ENCODE data around the gene TSHZ2.

TSHZ2 gene

DNA sequence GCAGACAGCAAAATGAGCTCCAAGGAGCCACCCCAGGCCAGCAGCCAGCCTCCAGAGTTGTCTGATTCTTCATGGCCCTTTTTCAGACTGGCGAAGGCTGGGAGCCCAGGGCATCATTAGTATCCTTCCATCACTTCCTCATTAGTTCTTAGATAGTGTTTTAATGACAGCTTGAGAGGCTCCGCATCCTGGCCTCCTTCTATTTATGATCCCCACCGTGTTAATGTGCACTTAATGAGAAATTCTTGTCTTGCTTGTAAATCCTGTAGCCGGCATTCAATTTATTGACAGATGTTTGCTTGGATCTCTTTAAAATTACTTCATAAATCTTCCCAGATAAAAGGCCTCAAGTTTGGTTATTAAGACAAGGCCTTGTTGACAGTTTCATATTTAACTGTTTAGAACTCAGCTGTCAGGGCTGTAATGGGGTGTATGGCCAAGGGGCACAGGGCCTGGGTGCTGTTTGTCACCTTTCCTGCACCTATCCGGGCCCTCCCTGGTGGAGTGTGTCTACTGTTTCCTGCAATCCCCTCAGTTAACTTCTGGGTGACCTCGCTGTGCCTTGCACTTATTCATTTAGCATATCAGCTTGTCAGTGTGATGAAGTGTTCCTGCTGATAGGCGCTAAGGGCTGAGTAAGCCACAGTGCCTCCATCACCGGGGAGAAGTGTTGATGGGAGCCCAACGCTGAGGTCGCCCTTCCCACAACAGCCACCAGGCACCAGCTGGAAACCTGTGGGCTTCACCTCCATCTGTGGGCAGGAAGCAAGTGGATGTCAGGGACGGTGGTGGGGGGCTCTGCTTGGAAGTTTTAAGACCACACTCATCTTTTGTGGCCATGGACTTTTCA, 169.3 kb downstream of the TSHZ2 start:
- DNase-seq, result no peak

DNA sequence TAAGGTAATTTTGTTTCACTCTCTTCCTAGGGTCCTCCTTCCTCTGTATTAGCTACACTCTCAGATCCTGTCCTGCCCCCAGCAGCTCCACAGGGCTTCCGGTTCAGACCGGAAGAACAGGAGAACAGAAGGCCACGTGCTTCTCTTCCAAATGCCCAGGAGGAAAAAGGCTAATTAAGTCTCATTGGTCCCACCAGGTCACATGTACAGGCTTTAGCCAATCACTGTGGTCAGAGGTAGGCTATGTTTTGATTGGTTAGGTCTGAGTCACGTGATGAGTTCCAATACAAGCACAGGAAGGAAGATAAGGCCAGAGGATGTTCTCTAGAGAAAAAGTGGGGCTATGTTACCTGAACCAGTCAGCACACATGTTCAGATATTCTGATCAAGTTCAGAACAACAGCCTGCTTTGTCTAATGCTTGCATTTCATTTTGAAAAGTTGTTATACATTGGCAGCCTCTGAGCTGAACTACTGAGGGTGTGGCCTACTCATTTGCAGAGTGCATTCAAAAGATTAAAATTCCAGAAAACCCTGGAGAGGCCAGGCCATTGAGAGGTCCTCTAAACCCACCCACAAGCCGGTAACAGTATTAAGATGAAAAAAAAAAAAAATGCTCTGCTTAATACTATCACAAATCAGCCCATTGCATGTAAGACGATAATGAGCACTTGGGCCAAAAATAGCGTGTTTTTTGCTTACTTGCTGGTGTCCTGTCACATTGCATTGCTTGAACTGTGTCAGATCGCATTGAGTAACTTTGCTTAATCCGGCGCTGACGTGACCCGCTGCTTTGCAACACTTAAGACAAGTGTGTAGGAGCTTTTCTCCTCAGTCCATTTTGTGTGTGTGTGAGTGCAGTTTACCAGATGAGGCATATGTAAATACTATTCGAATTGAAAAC, 170.3 kb downstream of the TSHZ2 start:
- DNase-seq, result no peak

DNA sequence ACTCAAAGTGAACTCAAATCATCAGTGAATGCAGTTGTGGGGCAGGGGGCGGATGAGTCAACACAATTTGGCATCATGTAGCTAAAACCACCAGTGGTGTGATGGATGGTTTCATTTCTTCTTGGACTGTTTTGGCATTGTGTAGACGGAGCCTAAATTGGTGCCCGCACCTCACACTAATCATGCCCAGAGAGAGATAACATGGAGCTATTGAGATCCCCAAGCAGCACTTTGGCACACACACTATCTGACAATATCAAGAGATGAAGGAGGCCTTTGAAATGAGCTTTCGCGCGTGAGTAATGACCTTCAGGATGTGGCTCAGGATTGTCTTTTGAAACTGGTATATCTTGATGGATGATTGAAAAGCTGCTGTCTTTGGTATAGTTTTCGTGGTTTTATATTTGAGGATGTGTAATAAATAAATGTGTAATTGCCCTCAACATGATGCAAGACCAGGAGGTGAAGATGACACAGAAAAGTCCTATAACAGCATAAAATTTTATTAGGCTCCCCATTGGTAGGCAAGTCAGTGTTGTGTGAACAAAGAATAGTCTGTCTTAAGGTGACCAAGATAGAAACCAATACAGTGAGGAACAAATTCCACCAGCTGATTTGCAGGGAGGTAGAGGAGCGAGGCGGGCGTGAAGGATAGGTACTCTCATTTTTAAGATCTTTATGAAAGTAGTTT, 174.2 kb downstream of the TSHZ2 start:
- DNase-seq, result no peak

DNA sequence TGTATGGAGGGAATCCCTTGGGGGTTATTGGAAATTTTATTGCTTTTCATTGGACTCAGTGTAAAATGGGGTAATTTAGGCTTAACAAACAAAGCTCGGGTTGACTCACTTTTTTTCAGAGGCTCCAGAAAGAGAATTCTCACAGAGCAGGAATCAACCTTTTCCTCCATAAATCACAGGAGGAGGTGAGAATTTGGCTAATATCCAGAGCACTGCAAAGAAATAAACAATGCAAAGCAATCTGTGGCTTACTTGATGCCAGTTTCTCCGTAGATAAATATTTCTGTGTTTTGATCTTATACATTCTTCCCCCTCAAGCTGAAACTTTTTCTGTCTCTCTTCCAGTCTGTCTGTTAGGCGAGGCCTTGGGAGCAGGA, 176.6 kb downstream of the TSHZ2 start:
- DNase-seq, result no peak

DNA sequence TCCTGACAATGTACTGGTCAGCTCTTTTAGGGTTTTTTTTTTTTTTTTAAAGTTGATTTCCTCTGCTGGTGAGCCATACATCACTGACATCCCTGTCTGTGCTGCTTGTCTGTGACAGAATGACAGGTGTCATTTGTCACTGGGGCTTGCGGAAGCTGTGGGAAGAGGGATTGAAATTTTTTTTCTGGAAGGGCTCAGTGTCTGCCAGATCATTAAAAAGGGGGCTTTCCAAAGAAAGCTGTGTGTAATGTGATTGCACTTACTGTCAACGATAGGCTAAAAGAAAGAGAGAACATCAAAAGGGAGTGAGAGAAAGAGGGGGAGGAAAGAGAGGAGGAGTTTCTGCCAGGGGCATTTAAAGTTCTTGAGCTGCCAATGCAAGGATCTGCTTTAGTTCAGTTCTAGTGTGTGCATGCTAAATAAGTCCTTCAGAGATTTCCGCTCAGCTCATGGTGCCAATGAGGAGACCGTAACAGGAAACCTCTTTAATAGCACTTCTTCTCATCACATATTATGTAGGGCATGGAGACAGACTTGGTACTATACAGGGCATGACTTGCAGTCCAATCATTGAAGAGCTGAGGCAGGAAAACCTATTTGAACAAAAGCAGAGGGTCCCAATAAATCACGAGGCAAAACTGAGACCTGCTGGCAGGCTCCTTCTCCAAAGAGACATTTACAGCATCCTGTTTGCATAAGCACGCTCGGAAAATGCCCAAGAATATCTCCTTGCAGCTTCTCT, 177.2 kb downstream of the TSHZ2 start:
- DNase-seq, result no peak

DNA sequence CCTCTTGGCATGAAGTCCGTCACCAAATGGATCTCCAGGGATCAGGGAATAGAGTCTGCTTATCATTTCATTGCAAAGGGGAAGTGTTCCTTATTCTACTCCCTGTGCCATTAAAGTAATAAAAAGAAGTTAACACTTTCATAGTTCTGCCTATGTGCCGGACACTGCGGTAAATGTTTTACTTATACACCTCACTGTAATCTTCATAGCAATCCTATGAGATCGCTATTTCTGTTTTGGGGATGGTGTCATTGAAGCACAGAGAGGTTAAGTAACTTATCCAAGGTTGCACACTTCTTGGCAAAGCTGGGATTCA, 177.7 kb downstream of the TSHZ2 start:
- no peak for DNase-seq

DNA sequence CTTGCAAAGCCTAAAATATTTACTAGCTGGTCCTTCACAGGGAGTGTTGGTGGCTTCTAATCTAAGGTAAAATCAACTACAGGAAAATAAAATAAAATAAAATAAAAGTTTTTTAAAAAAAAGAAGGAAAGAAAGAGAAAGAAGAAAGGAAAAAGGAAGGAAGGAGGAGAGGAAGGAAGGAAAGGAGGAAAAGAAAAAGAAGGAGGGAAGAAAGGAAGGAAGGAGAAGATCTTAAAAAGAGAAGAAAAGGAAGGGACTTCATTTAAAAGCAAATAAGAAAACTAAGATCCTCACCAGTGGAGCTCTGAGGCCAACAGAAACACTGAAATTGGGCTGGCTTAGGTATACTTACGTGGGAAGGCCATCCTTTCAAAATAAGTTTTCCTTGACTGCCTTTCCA, 178.4 kb downstream of the TSHZ2 start:
- no peak for DNase-seq

DNA sequence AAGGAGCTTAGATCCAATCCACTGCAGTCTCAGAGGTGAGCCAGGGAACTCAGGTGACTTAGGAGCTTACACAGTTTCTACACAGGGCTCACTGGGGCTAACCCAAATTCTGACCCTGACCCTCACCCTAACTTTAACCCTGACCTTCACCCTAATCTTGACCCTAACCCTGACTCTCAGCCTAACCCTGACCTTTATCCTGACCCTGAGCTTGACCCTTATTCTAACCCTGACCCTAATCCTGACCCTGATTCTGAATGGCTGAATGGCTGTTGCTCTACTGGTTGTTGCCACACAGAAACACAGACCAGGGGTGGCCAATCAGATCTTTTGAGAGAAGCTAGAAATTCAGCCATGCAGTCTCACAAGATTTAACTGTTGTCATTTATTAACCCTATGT, 180.1 kb downstream of the TSHZ2 start:
- no peak for DNase-seq

DNA sequence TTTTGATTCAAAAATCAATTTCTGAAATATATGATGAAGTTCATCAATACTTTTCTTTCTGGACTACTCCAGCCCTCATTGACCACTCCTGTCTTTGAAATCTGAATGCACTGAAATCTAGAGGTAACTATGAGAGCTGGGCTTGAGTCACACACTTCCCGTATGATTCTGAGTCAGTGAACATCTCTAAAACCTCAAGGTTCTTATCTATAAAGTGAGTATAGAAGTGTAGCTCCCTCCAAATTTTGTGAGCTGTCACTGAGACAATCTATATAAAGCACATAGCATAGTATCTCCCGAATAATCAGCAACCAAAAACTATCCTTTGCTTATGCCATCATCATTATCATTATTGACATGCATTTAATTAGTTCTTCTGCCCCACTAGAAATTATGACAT, 182.4 kb downstream of the TSHZ2 start:
- DNase-seq, result no peak

DNA sequence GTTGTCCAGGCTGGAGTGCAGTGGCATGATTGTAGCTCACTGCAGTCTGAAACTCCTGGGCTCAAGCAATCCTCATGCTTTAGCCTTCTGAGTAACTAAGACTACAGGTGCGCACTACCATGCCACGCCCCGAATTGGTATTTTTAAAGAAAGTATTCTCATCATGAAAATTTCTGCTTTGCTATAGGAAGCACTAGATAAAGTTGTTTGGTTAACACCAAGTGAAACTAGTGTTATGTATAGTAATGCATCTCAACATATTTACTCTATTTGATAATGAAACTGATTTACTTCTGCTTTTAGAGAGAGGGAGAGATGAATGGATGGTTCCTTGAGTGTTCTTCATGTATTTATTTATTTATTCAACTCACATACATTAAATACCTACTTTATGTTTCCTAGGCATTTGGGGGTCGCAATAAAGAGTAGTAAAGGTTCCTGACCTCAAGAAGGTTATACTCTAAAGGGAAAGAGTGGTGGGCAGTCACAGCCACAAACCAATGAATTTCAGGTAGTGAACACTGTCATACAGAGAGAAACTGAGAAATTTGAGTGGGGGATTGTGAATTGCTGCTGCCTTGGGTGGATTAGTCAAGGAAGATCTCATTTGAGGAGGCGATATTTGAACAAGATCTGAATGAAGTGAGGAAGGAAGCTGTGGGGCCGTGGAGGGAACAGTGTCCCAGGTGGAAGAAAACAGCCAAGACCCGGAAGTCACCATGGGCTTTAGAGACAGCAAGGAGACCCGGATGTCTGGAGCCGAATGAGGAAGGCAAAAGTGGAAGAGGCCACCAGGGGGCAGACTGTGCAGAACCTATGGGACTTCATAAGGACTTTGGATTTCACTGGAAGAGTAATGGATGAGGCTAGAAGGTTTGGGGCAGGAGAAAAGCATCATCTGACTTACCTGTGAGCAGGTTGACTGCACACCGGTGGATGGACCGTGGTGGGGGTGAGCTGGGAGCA, 185.6 kb downstream of the TSHZ2 start:
- DNase-seq, result no peak

DNA sequence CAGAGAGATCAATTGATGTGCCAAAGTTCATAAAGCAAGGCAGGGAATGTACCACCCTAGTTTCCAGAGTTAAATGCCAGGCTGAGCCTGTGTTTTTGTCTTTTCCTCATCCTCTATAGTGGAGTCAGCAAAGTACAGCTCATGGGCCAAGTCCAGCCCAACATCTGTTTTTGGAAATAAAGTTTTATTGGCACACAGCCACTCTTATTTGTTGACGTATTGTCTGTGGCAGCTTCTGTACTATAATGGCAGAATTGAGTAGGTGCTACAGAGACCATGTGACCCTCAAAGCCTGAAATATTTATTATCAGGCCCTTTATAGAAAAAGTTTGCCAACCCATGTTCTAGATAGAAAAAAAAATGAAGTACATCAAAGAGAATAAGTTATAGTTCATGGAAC, 187.0 kb downstream of the TSHZ2 start:
- DNase-seq, result no peak

DNA sequence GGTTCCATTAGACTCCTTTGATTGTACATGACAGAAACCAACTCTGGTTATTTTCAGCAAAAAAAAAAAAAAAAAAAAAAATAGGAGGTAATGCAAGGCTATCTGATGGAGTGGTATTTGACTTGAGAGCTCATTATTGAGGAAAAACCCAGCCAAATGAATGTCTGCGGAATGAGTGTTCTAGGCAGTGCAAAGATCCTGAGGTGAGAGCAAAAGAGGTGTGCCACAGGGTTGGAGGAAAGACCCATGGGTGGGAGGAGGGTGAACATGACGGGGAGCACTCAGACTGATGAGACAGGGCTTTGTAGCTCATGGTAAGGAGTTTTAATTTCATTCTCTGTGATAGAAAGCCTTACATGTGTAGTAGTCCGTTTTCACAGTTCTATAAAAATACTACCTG, 188.9 kb downstream of the TSHZ2 start:
- DNase-seq, result no peak

DNA sequence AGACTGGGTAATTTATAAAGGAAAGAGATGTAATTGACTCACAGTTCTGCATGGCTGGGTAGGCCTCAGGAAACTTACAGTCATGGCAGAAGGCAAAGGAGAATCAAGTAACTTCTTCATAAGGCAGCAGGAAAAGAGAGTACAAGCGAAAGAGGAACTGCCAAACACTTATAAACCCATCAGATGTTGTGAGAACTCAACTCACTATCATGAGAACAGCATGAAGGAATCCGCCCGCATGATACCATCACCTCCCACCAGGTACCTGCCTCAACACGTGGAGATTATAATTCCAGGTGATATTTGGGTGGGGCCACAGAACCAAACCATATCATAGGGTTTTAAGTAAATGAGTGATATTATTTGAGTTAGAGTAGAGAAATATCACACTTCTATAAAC, 189.3 kb downstream of the TSHZ2 start:
- DNase-seq, result no peak

DNA sequence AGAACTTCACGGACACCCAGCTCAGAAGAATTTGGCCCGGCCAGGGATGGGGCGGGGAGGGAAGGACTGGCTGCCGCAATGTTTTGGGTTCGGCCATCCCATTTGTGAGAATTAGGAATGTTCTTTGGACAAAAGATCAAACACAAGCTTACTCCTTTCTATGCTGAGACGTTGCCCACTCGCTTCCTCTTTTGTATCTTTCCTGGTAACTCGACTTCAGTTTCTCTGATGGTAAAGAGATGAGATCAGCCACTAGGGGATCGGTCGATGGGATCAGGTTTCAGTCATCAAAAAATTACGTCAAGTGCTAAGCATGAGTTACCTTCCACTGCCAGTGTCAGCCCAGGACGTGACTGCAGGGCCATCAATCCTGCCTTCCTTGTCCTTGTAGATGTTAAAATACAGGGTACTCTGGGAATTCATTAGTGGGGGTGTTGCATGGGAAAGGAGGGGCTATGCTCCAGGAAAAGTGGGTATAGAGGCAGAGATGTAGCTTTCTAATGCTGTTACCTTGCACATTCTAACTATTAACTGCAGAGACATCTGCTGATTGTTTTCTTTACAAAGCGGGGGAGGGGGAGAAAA, 190.2 kb downstream of the TSHZ2 start:
- DNase-seq, result peak; percentile 85

DNA sequence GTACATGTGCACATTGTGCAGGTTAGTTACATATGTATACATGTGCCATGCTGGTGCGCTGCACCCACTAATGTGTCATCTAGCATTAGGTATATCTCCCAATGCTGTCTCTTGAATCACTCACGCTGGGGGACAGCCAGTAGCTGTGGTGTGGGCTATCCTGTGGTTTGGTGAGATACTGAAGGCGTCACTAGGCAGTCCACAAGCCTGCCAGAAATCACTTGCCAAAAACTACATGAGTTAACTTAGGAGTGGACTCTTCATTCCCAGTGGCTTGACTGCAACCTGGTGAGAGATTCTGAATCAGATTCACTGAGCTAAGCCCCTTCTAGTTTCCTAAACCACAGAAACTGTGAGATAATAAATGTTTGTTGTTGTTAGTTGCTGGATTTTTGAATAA, 191.3 kb downstream of the TSHZ2 start:
- no peak for DNase-seq

DNA sequence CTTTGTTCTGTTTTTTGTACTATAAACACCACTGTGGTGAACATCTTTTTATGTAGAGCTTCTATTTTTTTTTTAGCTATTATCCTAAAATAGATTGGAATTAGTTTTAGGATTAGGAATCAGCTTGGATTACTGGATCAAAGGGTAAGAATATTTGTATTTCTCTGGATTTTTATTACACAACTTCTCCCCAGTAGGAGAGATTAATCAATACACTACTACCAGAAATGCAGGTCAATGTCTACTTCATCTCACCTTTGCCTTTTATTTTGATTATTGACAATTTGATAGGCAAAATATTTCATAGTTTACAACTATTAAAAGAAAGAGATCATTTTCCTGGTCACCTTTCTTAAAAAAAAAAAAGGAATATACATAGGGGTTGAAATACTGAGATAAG, 191.9 kb downstream of the TSHZ2 start:
- no peak for DNase-seq

DNA sequence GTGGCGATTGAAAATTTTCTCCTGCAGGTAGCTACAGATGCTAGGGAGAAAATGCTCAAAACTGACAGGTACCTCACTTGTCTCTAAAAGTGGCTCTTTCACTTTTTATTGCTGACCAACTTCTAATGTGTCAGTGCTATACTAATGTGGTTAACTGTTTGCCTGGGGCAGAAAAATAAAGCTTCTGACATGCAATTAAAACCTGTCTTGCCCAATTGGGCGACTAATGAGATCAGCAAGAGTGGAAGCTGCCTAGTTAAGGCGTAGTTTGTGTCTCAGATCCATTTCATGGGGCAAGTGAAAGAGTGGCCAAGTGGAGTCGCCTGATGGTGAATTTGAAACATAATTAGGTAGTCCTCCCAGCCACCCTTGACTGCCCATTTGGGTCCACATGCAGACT, 193.3 kb downstream of the TSHZ2 start:
- DNase-seq, result no peak

DNA sequence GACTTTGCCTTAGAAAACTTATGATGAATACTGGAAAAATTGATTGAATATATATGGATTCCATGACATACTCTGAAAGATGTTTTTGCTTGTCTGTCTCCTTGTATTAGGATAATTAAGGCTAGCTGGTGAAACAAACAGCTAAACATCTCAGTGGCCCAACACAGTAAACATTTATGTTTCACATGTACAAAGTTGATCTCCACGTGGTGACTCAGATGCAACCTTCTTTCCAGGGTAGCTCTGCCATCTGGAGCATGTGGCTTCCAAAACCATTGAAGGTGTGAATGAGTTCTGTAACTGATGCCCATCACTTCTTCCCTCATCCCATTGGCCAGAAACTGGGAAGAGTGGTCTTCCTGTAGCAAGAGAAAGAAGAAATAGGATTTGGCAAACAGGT, 196.3 kb downstream of the TSHZ2 start:
- no peak for DNase-seq

DNA sequence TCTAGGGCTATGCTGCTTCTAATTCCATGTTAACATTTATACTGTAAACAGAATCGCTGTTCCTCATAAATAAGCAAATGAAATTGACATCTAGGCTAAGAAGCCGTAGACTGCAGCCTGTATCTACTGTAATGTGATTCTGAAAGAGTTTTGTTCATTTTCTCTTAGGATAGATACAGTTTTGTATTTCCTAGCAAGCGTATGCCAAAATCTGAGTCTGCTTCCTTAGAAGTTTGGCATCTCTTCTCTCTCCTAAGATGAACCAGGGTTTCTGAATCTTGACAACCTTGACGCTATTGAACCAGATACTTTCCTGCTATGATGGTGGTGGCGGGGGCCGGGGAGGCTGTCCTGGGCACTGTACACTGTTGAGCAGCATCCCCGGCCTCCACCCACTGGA, 198.0 kb downstream of the TSHZ2 start:
- no peak for DNase-seq

DNA sequence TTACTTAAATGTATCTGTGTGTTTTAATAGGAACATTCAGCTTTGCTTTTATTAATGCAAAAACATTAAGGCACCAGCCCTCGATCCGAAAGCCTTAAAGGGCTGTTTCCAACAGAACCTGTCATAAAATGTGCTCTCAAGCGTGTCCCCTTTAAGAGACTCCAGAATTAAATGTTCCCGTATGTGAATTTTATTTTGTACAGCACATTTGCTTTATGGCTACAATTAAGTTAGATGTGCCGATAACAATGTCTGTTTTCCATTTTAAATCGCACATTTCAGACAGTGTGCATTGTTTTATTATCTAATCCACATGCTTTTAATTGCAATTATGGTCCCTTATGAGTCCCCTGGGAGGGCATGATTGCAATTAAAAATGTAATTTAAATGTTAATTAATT, 198.9 kb downstream of the TSHZ2 start:
- no peak for DNase-seq

DNA sequence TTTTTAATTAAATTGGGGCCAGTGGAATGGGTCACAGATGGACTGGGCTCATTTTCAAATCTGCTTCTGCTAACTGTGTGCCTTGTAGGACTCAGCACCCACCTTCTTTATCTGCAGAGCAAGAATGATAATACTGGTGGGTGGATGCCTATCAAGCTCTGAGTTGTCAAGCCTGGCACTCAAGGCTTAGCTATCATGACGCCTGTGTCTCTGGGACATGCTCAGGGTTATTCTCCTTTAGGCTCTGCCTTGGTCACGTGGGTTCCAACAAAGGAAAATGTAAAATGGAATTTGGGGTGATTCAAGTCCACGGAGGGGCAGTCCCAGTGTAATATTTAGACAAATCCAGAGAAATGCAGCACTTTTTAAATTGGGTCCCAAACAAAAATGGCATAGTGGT, 202.3 kb downstream of the TSHZ2 start:
- no peak for DNase-seq

Measured in DMS153 (cell line).